Measurements from ENCODE around the gene KIF22.

KIF22 gene

DNA sequence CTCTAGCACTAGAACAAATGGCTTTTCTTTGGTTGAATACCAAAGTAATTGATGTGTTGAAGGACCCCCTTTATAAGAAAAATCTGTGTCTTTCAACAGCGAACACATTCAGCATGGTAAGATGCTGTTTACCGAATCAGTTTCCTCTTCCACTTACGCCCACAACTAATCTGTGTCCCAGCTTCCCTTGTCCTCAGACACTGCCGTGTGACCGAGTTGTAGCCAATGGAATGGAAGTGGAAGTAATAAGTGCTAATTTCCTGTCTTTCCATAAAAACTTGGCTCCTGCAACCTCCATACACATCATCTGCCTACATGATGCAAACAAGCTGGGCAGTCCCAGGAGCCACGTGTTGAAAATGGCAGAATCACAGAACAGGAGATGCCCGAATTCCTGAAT is 62.1 kb downstream of the KIF22 start:
- peaks cover under 1% of the 10 kb centered on the region for H3K36me3 ChIP-seq (ENCODE audit: control insufficient read depth, insufficient read depth, low read length)
- no peak for DNase-seq (ENCODE audit: extremely low read depth, insufficient read length)
- no peaks in the 10 kb centered on the region for H3K27me3 ChIP-seq (replicated peaks; ENCODE audit: control insufficient read depth, insufficient read depth, low read length)
- no peak overlapping the region for H3K4me3 ChIP-seq (replicated peaks; ENCODE audit: low read depth, low read length)
- TF ChIP-seq, protein P1, sequence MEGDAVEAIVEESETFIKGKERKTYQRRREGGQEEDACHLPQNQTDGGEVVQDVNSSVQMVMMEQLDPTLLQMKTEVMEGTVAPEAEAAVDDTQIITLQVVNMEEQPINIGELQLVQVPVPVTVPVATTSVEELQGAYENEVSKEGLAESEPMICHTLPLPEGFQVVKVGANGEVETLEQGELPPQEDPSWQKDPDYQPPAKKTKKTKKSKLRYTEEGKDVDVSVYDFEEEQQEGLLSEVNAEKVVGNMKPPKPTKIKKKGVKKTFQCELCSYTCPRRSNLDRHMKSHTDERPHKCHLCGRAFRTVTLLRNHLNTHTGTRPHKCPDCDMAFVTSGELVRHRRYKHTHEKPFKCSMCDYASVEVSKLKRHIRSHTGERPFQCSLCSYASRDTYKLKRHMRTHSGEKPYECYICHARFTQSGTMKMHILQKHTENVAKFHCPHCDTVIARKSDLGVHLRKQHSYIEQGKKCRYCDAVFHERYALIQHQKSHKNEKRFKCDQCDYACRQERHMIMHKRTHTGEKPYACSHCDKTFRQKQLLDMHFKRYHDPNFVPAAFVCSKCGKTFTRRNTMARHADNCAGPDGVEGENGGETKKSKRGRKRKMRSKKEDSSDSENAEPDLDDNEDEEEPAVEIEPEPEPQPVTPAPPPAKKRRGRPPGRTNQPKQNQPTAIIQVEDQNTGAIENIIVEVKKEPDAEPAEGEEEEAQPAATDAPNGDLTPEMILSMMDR (IDR thresholded peaks at IDR 0.05; ENCODE audit: insufficient read depth, low read length, poor library complexity, severe bottlenecking) = no peak

DNA sequence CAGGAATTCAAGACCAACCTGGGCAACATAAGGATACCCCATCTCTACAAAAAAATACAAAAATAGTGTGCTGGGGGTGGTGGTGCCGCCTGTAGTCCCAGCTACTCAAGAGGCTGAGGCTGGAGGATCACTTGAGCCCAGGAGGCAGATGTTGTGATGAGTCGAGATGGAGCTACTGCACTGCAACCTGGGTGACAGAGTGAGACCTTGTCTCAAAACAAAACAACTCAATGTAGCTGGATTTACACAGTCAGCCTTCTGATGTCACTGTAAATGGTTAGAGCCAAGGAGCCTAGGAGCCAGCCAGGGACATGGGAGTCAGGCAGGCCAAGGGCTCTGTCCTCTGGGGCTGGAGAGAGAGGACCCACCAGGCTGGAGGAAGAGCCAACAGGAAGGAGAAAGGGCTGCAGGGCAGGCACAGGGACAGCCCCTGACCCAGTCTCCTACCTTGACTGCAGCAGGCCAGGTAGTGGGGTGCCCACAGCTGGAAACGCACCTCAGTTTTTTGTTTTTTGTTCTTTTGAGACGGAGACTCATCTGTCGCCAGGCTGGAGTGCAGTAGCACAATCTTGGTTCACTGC is 64.1 kb downstream of the KIF22 start:
- DNase-seq (ENCODE audit: extremely low read depth, insufficient read length) = no peak
- H3K4me3 ChIP-seq (replicated peaks; ENCODE audit: low read depth, low read length) = no peak overlapping the region
- TF ChIP-seq, protein P1 (IDR thresholded peaks at IDR 0.05; ENCODE audit: insufficient read depth, low read length, poor library complexity, severe bottlenecking) = no peak
- H3K27me3 ChIP-seq (replicated peaks; ENCODE audit: control insufficient read depth, insufficient read depth, low read length) = no peaks in the 10 kb centered on the region
- H3K36me3 ChIP-seq (ENCODE audit: control insufficient read depth, insufficient read depth, low read length) = peaks cover 6% of the 10 kb centered on the region

All from GM06990 (cell line).